H1 (cell line): ENCODE data around the gene PRUNE1. TPM values are rescaled to one million over a fixed set of nuclear protein-coding genes. Genes with fewer than 3 reads are reported as not detected.
A peak's percentile ranks its signal among the peaks of the same experiment; 100 is the strongest.

Experiments
- EZH2 ChIP-seq: fragments of 200-600 bp; sonication (generic); IDR thresholded peaks from 2 replicates; pipeline ENCODE4 v1.7.1; 2012; ENCODE audit warnings: low read depth, mild to moderate bottlenecking, moderate library complexity, low read length, inconsistent platforms; ENCODE audit not compliant: severe bottlenecking
- KDM5A ChIP-seq: fragments of 200-600 bp; IDR thresholded peaks from 2 replicates; pipeline ENCODE4 v1.7.1; 2012; ENCODE audit warnings: mild to moderate bottlenecking, low read length, inconsistent platforms, mixed read lengths
- PHF8 ChIP-seq: fragments of 200-600 bp; sonication (generic); conservative IDR thresholded peaks from 2 replicates; pipeline ENCODE4 v1.7.1; 2012; ENCODE audit warnings: low read depth, mild to moderate bottlenecking, inconsistent platforms, low read length, moderate library complexity
- RBBP5 ChIP-seq: IDR thresholded peaks from 2 replicates; pipeline ENCODE4 v1.7.1; 2012; ENCODE audit warnings: low read depth, mild to moderate bottlenecking, inconsistent platforms, low read length, moderate library complexity, borderline replicate concordance
- RFX5 ChIP-seq: IDR thresholded peaks from 2 replicates; pipeline ENCODE4 v1.6.1; 2011; ENCODE audit warnings: low read depth, low read length, improper control_type of control experiment, borderline replicate concordance
- SP1 ChIP-seq: IDR thresholded peaks from 2 replicates; pipeline ENCODE4 v1.6.1; 2011; ENCODE audit warnings: low read depth, low read length
- SP4 ChIP-seq: IDR thresholded peaks from 2 replicates; pipeline ENCODE4 v1.6.1; 2012; ENCODE audit warnings: low read length, inconsistent platforms
- SUZ12 ChIP-seq: fragments of 200-600 bp; sonication (generic); IDR thresholded peaks from 2 replicates; pipeline ENCODE4 v1.6.1; 2012; ENCODE audit warnings: mild to moderate bottlenecking, inconsistent platforms, low read length, moderate library complexity, mixed read lengths
- polyA plus RNA-seq, 7 experiments: library from polyadenylated mRNA; depleted of rRNA in 3 of 7; stranded (reverse) in 5 of 7; unstranded in 2 of 7; fragments of >200 nt in 5 of 7; fragments of 200-250 nt in 2 of 7; gene quantifications; 1 replicate in 5 of 7; 2 replicates in 1 of 7; 4 replicates in 1 of 7; pipeline versions ENCODE4 v1.2.1 to v1.2.3, GENCODE V29; 2011 to 2013; ENCODE audit warnings: missing spikeins in 2 of 7, mixed read lengths in 2 of 7
- total RNA-seq: library from RNA; stranded (reverse); fragmentation: NEBNext Ultra II Directional; extraction: Animal tissue kit (Norgen Biotek cat#: 25700); gene quantifications from 2 replicates; pipeline ENCODE4 v1.2.1, GENCODE V29; 2021
- TF ChIP-seq, protein P1 (sequence below): fragments of 300-600 bp; sonication (generic); IDR thresholded peaks from 2 replicates; pipeline ENCODE4 v1.7.1; 2012; ENCODE audit warnings: low read length, moderate library complexity, mild to moderate bottlenecking, inconsistent platforms; ENCODE audit not compliant: insufficient replicate concordance

Gene PRUNE1
- total and polyA plus RNA-seq, 2 of the 8 experiments (the other 6 are each of a cell fraction or from before 2014, with no cell fraction given) = 32.8 to 54.2 TPM

DNA sequence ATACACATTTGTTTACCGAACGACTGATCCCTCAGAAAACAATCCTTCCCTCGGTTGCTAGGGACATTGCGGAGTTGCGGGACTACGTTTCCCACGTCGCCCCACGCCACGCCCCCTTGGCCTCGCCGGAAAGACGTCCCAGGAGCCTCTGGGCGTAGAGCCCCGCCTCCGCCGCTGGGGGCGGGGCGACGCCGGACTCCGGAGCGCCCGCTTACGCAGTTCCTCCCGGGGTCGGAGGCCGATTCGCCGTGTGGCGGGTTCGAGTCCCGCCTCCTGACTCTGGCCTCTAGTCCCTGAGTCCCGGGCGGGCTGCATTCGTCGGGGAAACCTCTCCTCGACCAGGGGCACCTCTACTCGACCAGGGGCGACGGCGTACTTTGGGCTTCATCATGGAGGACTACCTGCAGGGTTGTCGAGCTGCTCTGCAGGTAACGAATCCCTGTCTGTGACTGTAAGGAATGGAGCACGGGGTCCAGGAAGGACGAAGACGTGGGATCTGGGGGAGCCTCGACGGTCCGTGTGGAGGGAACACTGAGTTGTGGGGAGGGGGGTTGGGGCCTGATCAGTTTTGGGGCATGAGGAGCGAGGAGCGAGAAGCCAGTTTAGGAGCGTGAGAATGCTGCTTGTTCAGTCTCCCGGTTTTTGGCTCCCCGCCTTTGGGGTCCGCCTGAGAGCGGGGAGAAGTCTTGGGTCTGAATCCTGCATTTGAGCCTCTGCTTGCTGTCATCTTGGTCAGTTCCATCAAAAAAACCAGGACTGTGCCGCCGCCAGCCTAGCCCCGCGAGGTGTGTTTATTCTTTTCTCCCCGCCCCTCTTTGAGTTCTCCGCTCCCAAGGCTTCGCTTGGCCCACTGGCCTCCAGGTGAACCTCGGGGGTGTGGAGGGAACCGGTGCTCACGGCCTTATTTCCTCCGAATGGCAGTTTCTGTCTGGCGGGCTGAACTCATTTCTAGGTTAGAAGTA is at the start of gene PRUNE1 (continued):
- TF ChIP-seq, protein P1, sequence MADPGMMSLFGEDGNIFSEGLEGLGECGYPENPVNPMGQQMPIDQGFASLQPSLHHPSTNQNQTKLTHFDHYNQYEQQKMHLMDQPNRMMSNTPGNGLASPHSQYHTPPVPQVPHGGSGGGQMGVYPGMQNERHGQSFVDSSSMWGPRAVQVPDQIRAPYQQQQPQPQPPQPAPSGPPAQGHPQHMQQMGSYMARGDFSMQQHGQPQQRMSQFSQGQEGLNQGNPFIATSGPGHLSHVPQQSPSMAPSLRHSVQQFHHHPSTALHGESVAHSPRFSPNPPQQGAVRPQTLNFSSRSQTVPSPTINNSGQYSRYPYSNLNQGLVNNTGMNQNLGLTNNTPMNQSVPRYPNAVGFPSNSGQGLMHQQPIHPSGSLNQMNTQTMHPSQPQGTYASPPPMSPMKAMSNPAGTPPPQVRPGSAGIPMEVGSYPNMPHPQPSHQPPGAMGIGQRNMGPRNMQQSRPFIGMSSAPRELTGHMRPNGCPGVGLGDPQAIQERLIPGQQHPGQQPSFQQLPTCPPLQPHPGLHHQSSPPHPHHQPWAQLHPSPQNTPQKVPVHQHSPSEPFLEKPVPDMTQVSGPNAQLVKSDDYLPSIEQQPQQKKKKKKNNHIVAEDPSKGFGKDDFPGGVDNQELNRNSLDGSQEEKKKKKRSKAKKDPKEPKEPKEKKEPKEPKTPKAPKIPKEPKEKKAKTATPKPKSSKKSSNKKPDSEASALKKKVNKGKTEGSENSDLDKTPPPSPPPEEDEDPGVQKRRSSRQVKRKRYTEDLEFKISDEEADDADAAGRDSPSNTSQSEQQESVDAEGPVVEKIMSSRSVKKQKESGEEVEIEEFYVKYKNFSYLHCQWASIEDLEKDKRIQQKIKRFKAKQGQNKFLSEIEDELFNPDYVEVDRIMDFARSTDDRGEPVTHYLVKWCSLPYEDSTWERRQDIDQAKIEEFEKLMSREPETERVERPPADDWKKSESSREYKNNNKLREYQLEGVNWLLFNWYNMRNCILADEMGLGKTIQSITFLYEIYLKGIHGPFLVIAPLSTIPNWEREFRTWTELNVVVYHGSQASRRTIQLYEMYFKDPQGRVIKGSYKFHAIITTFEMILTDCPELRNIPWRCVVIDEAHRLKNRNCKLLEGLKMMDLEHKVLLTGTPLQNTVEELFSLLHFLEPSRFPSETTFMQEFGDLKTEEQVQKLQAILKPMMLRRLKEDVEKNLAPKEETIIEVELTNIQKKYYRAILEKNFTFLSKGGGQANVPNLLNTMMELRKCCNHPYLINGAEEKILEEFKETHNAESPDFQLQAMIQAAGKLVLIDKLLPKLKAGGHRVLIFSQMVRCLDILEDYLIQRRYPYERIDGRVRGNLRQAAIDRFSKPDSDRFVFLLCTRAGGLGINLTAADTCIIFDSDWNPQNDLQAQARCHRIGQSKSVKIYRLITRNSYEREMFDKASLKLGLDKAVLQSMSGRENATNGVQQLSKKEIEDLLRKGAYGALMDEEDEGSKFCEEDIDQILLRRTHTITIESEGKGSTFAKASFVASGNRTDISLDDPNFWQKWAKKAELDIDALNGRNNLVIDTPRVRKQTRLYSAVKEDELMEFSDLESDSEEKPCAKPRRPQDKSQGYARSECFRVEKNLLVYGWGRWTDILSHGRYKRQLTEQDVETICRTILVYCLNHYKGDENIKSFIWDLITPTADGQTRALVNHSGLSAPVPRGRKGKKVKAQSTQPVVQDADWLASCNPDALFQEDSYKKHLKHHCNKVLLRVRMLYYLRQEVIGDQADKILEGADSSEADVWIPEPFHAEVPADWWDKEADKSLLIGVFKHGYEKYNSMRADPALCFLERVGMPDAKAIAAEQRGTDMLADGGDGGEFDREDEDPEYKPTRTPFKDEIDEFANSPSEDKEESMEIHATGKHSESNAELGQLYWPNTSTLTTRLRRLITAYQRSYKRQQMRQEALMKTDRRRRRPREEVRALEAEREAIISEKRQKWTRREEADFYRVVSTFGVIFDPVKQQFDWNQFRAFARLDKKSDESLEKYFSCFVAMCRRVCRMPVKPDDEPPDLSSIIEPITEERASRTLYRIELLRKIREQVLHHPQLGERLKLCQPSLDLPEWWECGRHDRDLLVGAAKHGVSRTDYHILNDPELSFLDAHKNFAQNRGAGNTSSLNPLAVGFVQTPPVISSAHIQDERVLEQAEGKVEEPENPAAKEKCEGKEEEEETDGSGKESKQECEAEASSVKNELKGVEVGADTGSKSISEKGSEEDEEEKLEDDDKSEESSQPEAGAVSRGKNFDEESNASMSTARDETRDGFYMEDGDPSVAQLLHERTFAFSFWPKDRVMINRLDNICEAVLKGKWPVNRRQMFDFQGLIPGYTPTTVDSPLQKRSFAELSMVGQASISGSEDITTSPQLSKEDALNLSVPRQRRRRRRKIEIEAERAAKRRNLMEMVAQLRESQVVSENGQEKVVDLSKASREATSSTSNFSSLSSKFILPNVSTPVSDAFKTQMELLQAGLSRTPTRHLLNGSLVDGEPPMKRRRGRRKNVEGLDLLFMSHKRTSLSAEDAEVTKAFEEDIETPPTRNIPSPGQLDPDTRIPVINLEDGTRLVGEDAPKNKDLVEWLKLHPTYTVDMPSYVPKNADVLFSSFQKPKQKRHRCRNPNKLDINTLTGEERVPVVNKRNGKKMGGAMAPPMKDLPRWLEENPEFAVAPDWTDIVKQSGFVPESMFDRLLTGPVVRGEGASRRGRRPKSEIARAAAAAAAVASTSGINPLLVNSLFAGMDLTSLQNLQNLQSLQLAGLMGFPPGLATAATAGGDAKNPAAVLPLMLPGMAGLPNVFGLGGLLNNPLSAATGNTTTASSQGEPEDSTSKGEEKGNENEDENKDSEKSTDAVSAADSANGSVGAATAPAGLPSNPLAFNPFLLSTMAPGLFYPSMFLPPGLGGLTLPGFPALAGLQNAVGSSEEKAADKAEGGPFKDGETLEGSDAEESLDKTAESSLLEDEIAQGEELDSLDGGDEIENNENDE = no peak
- no peak for TF ChIP-seq EZH2
- TF ChIP-seq PHF8 = peak; percentile 70
- no peak for TF ChIP-seq SP4
- peak; percentile 77; the same call in 1 of the 2 replicates for TF ChIP-seq SP1
- no peak for TF ChIP-seq KDM5A
- peak; percentile 86 for TF ChIP-seq RBBP5
- no peak for TF ChIP-seq SUZ12
- peak; percentile 61; the same call in 1 of the 2 replicates for TF ChIP-seq RFX5
